ENCODE data around the gene WDFY4. TPM values are rescaled to one million over a fixed set of nuclear protein-coding genes. Genes with fewer than 3 reads are reported as not detected.

WDFY4 gene
- total and polyA plus RNA-seq, 2 experiments from 2014 or later = not detected

DNA sequence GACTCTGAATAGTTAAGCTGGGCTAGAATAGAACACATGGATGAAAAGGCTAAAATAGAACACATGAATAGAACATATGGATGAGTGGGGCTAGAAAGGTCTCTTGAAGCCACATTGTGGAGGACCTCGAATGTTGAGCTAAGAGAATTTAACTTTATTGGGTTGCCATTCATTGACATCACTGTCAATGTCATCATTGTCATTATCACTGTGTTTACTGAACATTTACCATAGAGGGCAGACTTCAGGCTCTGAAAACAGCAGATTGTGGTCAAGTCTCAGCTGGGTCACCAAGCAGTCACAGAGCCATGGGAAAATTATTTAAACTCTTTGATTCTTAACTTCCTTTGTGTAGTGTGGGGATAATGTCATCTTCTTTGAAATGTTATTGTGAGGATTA is 80.4 kb downstream of the WDFY4 start:
- DNase-seq = no peak
- Histone ChIP-seq H2AFZ (no peak overlapping the region), H3K79me2 (ENCODE audit: insufficient read depth) (no peaks in the 10 kb centered on the region), H3K9me3 (ENCODE audit: low read depth) (no peaks in the 10 kb centered on the region), H3F3A (ENCODE audit: insufficient read depth) (no peaks in the 10 kb centered on the region), H3K9me2 (ENCODE audit: insufficient read depth) (no peaks in the 10 kb centered on the region), H4K20me1 (ENCODE audit: insufficient read depth) (no peaks in the 10 kb centered on the region), H3K36me3 (ENCODE audit: low read depth) (no peaks in the 10 kb centered on the region), H3K9ac (no peak overlapping the region), H3K27me3 (replicated peaks; ENCODE audit: insufficient read depth) (peaks cover 19% of the 10 kb centered on the region), H3K4me2 (ENCODE audit: unreplicated experiment) (no peak overlapping the region), H3K27ac (no peak overlapping the region), H3K4me3 (no peak overlapping the region), H3K4me1 (ENCODE audit: insufficient read depth) (no peaks in the 10 kb centered on the region)
- in situ Hi-C loops (cut with MboI) = no loop called here
- WGBS, 2 experiments (ENCODE audit: low coverage in 1 of 2, low lambda C conversion rate in 2 of 2, missing lambda C conversion rate in 2 of 2) = 22 to 36% methylated on average over 1 of the region's 1 CpG
- TF ChIP-seq EZH2 (IDR thresholded peaks at IDR 0.05; ENCODE audit: insufficient read depth, poor library complexity, severe bottlenecking) (no peak), EZH2phosphoT487 (IDR thresholded peaks at IDR 0.05; ENCODE audit: insufficient read depth, low read depth) (no peak)

DNA sequence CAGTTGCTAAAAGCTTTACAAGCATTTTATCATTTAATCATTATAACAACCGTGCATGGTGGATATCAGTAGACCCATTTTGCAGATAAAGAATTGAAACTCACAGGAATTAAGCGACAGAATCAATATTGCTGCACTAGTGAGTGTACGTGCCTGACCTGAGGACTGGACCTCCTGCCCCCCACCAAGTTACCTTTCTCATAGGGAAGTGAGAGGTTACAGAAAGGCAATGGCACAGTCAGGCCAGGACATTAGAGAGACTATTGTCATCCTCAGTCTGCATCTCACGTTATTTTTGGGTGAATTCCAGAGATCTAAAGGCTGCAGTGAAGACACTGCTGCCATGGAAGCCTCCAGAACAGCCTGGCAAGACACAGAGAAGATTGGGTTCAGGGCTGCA is 80.9 kb downstream of the WDFY4 start:
- in situ Hi-C loops (cut with MboI) = no loop called here
- TF ChIP-seq EZH2phosphoT487 (IDR thresholded peaks at IDR 0.05; ENCODE audit: insufficient read depth, low read depth) (no peak), EZH2 (IDR thresholded peaks at IDR 0.05; ENCODE audit: insufficient read depth, poor library complexity, severe bottlenecking) (no peak)
- no peaks in the 10 kb centered on the region for H3F3A ChIP-seq (ENCODE audit: insufficient read depth)
- peaks cover 19% of the 10 kb centered on the region for H3K27me3 ChIP-seq (replicated peaks; ENCODE audit: insufficient read depth)
- no peaks in the 10 kb centered on the region for H3K4me1 ChIP-seq (ENCODE audit: insufficient read depth)
- H3K4me2 ChIP-seq (ENCODE audit: unreplicated experiment) = no peak overlapping the region
- H3K27ac ChIP-seq = no peak overlapping the region
- no peak overlapping the region for H3K9ac ChIP-seq
- no peaks in the 10 kb centered on the region for H4K20me1 ChIP-seq (ENCODE audit: insufficient read depth)
- DNase-seq = no peak
- 58 to 65% methylated on average over 4 of the region's 4 CpGs for WGBS, 2 experiments (ENCODE audit: low coverage in 1 of 2, low lambda C conversion rate in 2 of 2, missing lambda C conversion rate in 2 of 2)
- H3K4me3 ChIP-seq = no peak overlapping the region
- H3K79me2 ChIP-seq (ENCODE audit: insufficient read depth) = no peaks in the 10 kb centered on the region
- H3K36me3 ChIP-seq (ENCODE audit: low read depth) = no peaks in the 10 kb centered on the region
- H3K9me3 ChIP-seq (ENCODE audit: low read depth) = no peaks in the 10 kb centered on the region
- no peak overlapping the region for H2AFZ ChIP-seq
- H3K9me2 ChIP-seq (ENCODE audit: insufficient read depth) = no peaks in the 10 kb centered on the region

DNA sequence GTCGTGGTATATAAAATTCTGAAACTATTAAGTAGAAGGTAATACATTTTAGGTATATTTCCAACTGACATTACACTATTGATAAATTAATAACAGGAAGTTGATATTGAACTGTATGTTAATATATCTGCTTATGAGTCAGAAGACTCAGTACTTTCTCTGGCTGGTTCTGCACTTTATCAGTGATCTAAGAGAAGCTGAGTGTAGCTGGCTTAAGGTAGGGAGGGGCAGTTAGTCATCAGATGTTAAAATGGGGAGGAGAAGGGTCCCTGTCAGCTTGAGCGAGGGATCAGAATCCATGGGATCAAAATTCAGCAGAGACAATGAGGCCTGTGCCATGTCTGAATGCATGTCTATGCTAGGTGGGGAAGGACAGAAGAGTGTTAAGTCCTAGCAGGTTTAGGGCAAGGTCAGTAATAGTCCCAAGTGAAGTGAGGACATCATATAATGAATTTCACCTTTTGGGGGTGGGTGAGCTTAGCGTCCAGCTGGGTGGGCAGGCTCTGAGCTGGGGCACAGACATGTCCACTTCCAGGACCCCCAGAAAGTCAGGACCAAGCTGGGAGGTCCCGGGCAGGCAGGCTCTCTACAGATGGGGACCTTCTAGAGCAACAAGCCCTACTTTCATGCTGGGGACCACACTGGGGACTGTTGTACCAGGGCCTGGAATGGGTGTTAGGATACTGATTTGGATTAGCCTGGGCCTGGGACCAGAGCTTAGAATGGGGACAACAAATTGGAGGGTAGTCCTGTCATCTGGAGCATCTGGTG is 82.9 kb downstream of the WDFY4 start:
- Histone ChIP-seq H3K79me2 (ENCODE audit: insufficient read depth) (no peaks in the 10 kb centered on the region), H3F3A (ENCODE audit: insufficient read depth) (no peaks in the 10 kb centered on the region), H3K4me2 (ENCODE audit: unreplicated experiment) (no peak overlapping the region), H3K9me2 (ENCODE audit: insufficient read depth) (no peaks in the 10 kb centered on the region), H3K4me3 (no peak overlapping the region), H4K20me1 (ENCODE audit: insufficient read depth) (no peaks in the 10 kb centered on the region), H3K9me3 (ENCODE audit: low read depth) (no peaks in the 10 kb centered on the region), H3K27ac (no peak overlapping the region), H3K9ac (no peak overlapping the region), H2AFZ (no peak overlapping the region), H3K27me3 (replicated peaks; ENCODE audit: insufficient read depth) (peaks cover 18% of the 10 kb centered on the region), H3K36me3 (ENCODE audit: low read depth) (no peaks in the 10 kb centered on the region), H3K4me1 (ENCODE audit: insufficient read depth) (no peaks in the 10 kb centered on the region)
- no peak for TF ChIP-seq EZH2phosphoT487 (IDR thresholded peaks at IDR 0.05; ENCODE audit: insufficient read depth, low read depth)
- no peak for TF ChIP-seq EZH2 (IDR thresholded peaks at IDR 0.05; ENCODE audit: insufficient read depth, poor library complexity, severe bottlenecking)
- no peak for DNase-seq
- 40 to 45% methylated on average over 4 of the region's 4 CpGs for WGBS, 2 experiments (ENCODE audit: low coverage in 1 of 2, low lambda C conversion rate in 2 of 2, missing lambda C conversion rate in 2 of 2)
- in situ Hi-C loops (cut with MboI) = no loop called here

DNA sequence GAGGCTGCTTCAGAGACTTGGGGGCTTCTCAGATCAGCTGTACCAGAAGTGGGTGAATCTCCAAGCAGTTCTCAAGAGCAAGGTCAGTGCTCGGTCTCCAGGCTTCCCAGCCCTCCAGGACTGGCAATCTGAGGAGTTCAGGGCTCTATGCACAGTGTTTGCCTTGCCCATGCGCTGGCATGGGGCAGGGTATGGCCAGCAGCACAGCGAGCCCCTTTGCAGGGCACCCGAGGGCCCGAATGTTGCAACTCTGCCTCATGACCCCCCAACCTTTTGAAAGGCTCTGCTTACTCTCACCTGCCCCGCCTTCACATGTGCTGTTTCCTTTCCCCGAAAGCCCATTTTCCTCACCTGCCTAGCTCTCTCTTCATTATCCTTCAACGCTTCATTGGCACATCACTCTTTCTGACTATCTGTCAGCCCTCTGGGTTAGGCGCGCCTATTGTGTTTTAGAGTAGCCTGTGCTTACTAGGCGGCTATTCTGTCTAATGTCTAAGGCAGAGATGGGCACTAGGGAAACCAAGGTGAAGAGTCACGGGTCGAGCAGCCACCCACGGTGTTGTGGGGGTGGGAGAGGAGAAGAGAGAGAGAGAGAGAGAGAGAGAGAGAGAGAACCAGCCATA is 83.6 kb downstream of the WDFY4 start:
- no peaks in the 10 kb centered on the region for H3K79me2 ChIP-seq (ENCODE audit: insufficient read depth)
- DNase-seq = no peak

More for the DNA sequence above, 83.6 kb downstream of the WDFY4 start:
- no peaks in the 10 kb centered on the region for H3K36me3 ChIP-seq (ENCODE audit: low read depth)
- no peaks in the 10 kb centered on the region for H3K9me2 ChIP-seq (ENCODE audit: insufficient read depth)
- no peak overlapping the region for H3K27ac ChIP-seq
- TF ChIP-seq EZH2 (IDR thresholded peaks at IDR 0.05; ENCODE audit: insufficient read depth, poor library complexity, severe bottlenecking) = no peak
- TF ChIP-seq EZH2phosphoT487 (IDR thresholded peaks at IDR 0.05; ENCODE audit: insufficient read depth, low read depth) = no peak
- no peak overlapping the region for H3K4me3 ChIP-seq
- peaks cover 18% of the 10 kb centered on the region for H3K27me3 ChIP-seq (replicated peaks; ENCODE audit: insufficient read depth)
- no peak overlapping the region for H2AFZ ChIP-seq
- H3F3A ChIP-seq (ENCODE audit: insufficient read depth) = no peaks in the 10 kb centered on the region
- H3K9me3 ChIP-seq (ENCODE audit: low read depth) = no peaks in the 10 kb centered on the region
- in situ Hi-C loops (cut with MboI) = no loop called here
- H3K4me2 ChIP-seq (ENCODE audit: unreplicated experiment) = no peak overlapping the region
- no peaks in the 10 kb centered on the region for H3K4me1 ChIP-seq (ENCODE audit: insufficient read depth)
- 62 to 67% methylated on average over 14 of the region's 14 CpGs for WGBS, 2 experiments (ENCODE audit: low coverage in 1 of 2, low lambda C conversion rate in 2 of 2, missing lambda C conversion rate in 2 of 2)
- no peaks in the 10 kb centered on the region for H4K20me1 ChIP-seq (ENCODE audit: insufficient read depth)
- H3K9ac ChIP-seq = no peak overlapping the region
